ENCODE measurements around the gene CAMTA1. TPM values are rescaled to one million over a fixed set of nuclear protein-coding genes. Genes with fewer than 3 reads are reported as not detected.

The CAMTA1 gene
- total RNA-seq, 1 experiment from 2014 or later: 85.2 TPM

DNA sequence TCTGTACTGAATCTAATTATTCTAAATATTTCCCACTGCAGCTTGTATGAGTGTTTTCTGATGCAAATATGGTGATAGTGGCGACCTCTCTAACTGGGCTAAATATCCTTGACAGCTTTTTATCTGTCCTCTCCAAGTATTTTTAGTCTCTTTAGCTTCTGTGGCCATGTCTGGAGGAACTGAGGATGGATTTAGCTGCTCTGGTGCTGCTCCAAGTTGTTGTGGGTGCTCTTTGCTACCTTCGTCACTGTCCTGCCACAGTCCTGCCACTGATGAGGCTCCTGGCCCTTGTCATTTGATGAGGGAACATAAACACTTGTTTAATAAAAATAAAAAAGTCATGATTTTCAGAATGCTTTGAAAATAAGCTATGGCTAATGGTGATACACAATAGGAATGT is 15.9 kb downstream of the CAMTA1 start:
- BruUV-seq (replicated peaks): no TSS peak
- peaks cover 4% of the 10 kb centered on the region for H3K4me1 ChIP-seq (ENCODE audit: insufficient read depth, low read length, poor library complexity, severe bottlenecking)
- CTCF ChIA-PET: interaction anchor here (0.7 kb wide), 1 partner anchor 31 kb away, joined by 3 read pairs; no protein-coding TSS in a partner anchor

DNA sequence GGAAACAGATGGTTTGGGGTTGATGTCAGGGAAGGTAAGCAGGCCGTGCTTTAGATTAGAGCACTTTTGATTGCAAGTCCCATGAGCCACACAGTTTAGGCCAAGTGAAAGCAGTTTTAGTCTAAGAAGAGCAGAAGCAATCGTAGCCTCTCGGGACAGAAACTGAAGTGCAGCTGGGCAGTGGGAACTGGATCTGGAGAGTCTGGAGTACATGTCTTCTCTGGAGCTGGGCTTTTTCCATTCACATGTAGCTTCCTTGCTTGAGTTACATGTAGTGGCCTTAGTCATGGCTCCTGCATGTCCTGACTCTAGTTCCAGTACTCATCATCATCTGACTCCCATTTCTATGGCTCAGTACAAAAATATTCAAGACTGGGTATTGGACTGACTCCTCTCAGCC is 16.7 kb downstream of the CAMTA1 start:
- no TSS peak for BruUV-seq (replicated peaks)
- H3K4me3 ChIP-seq (ENCODE audit: low read depth, low read length, poor library complexity, severe bottlenecking): no peak overlapping the region
- intact Hi-C loops (cut with micrococcal nuclease; ENCODE audit: unreplicated experiment): loop anchor here (5.0 kb wide), 1 partner anchor 415 kb away; no protein-coding TSS in a partner anchor
- TF ChIP-seq, protein P1, sequence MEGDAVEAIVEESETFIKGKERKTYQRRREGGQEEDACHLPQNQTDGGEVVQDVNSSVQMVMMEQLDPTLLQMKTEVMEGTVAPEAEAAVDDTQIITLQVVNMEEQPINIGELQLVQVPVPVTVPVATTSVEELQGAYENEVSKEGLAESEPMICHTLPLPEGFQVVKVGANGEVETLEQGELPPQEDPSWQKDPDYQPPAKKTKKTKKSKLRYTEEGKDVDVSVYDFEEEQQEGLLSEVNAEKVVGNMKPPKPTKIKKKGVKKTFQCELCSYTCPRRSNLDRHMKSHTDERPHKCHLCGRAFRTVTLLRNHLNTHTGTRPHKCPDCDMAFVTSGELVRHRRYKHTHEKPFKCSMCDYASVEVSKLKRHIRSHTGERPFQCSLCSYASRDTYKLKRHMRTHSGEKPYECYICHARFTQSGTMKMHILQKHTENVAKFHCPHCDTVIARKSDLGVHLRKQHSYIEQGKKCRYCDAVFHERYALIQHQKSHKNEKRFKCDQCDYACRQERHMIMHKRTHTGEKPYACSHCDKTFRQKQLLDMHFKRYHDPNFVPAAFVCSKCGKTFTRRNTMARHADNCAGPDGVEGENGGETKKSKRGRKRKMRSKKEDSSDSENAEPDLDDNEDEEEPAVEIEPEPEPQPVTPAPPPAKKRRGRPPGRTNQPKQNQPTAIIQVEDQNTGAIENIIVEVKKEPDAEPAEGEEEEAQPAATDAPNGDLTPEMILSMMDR (conservative IDR thresholded peaks at IDR 0.05; ENCODE audit: low read depth, low read length): no peak
- TF ChIP-seq EZH2 (IDR thresholded peaks at IDR 0.05; ENCODE audit: borderline replicate concordance, low read depth, low read length, poor library complexity, severe bottlenecking): no peak
- CTCF ChIA-PET: no interaction called here
- H3K27me3 ChIP-seq (replicated peaks; ENCODE audit: insufficient read depth, low read depth, low read length, poor library complexity): no peaks in the 10 kb centered on the region
- no peaks in the 10 kb centered on the region for H3K9me3 ChIP-seq (ENCODE audit: low read depth, low read length, poor library complexity, severe bottlenecking)
- peaks cover 4% of the 10 kb centered on the region for H3K4me1 ChIP-seq (ENCODE audit: insufficient read depth, low read length, poor library complexity, severe bottlenecking)
- DNase-seq (ENCODE audit: low spot score): no peak
- no peaks in the 10 kb centered on the region for H3K36me3 ChIP-seq (ENCODE audit: insufficient read depth, low read length, poor library complexity, severe bottlenecking)
- POLR2A ChIA-PET (ENCODE audit: low non-redundant PET): no interaction called here
- no peak overlapping the region for H3K27ac ChIP-seq (ENCODE audit: low read depth, low read length, poor library complexity, severe bottlenecking)

More for the DNA sequence above, 15.9 kb downstream of the CAMTA1 start:
- intact Hi-C loops (cut with micrococcal nuclease; ENCODE audit: unreplicated experiment): loop anchor here (5.0 kb wide), 1 partner anchor 416 kb away; no protein-coding TSS in a partner anchor
- no peaks in the 10 kb centered on the region for H3K9me3 ChIP-seq (ENCODE audit: low read depth, low read length, poor library complexity, severe bottlenecking)
- TF ChIP-seq, protein P1 (conservative IDR thresholded peaks at IDR 0.05; ENCODE audit: low read depth, low read length): no peak
- no peak for TF ChIP-seq EZH2 (IDR thresholded peaks at IDR 0.05; ENCODE audit: borderline replicate concordance, low read depth, low read length, poor library complexity, severe bottlenecking)
- DNase-seq (ENCODE audit: low spot score): no peak
- no peaks in the 10 kb centered on the region for H3K36me3 ChIP-seq (ENCODE audit: insufficient read depth, low read length, poor library complexity, severe bottlenecking)
- H3K4me3 ChIP-seq (ENCODE audit: low read depth, low read length, poor library complexity, severe bottlenecking): no peak overlapping the region
- POLR2A ChIA-PET (ENCODE audit: low non-redundant PET): no interaction called here
- no peaks in the 10 kb centered on the region for H3K27me3 ChIP-seq (replicated peaks; ENCODE audit: insufficient read depth, low read depth, low read length, poor library complexity)
- H3K27ac ChIP-seq (ENCODE audit: low read depth, low read length, poor library complexity, severe bottlenecking): no peak overlapping the region

DNA sequence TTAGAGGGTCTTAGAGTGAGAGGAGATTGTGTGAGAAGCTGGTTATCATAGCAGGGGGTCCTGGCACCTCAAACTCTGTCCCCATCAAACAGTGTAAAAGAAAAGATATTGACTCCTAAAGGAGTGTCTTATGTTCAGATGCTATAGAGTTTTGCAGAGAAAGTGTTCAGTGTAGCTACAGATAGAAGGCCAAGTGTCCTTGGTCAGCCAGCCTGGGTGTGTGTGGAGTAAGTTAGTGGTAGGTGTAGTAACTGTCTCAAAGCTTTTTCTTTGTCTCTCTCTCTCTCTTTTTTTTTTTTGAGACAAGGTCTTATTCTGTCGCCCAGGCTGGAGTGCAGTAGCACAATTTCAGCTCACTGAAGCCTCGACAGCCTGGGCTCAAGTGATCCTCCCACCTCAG is 17.2 kb downstream of the CAMTA1 start:
- no peak overlapping the region for H3K27ac ChIP-seq (ENCODE audit: low read depth, low read length, poor library complexity, severe bottlenecking)
- H3K27me3 ChIP-seq (replicated peaks; ENCODE audit: insufficient read depth, low read depth, low read length, poor library complexity): no peaks in the 10 kb centered on the region
- H3K4me1 ChIP-seq (ENCODE audit: insufficient read depth, low read length, poor library complexity, severe bottlenecking): peaks cover 4% of the 10 kb centered on the region
- TF ChIP-seq, protein P1 (conservative IDR thresholded peaks at IDR 0.05; ENCODE audit: low read depth, low read length): no peak
- BruUV-seq (replicated peaks): no TSS peak
- H3K36me3 ChIP-seq (ENCODE audit: insufficient read depth, low read length, poor library complexity, severe bottlenecking): no peaks in the 10 kb centered on the region
- intact Hi-C loops (cut with micrococcal nuclease; ENCODE audit: unreplicated experiment): loop anchor here (5.0 kb wide), 1 partner anchor 415 kb away; no protein-coding TSS in a partner anchor
- H3K4me3 ChIP-seq (ENCODE audit: low read depth, low read length, poor library complexity, severe bottlenecking): no peak overlapping the region
- no peak for DNase-seq (ENCODE audit: low spot score)
- ChIA-PET POLR2A (ENCODE audit: low non-redundant PET) (no interaction called here), CTCF (no interaction called here)
- no peaks in the 10 kb centered on the region for H3K9me3 ChIP-seq (ENCODE audit: low read depth, low read length, poor library complexity, severe bottlenecking)

All from A673 (cell line).